HG02759 (cell line): Measurements from ENCODE around the gene DUS3L.
"Not testable (repeated sequence)": the region's sequence is repeated elsewhere in the genome, so short reads cannot be mapped to it uniquely, and the experiment has no call there.

Experiments
- ATAC-seq: cut with Tn5 transposase; IDR thresholded peaks from one replicate; pipeline ENCODE4 v1.9.1; 2021; ENCODE audit warnings: mild to moderate bottlenecking, moderate library complexity; ENCODE audit not compliant: unreplicated experiment

Gene DUS3L

GRCh38 chr19:5800361-5801270 lies 9.7 kb upstream of the DUS3L start:
- no peak for ATAC-seq

- no peak for ATAC-seq
These were observed 8.6 kb upstream of the DUS3L start for GRCh38 chr19:5799247-5800241.

- no peak for ATAC-seq
These were observed 7.3 kb upstream of the DUS3L start for GRCh38 chr19:5798244-5798643.

- ATAC-seq, result no peak
These were observed 4.5 kb upstream of the DUS3L start for GRCh38 chr19:5795382-5795919.

GRCh38 chr19:5793188-5793587 lies 2.2 kb upstream of the DUS3L start:
- no peak for ATAC-seq

GRCh38 chr19:5792224-5792623 lies 1.3 kb upstream of the DUS3L start:
- ATAC-seq, result no peak

GRCh38 chr19:5789886-5790558 lies 941 bp downstream of the DUS3L start:
- no peak for ATAC-seq

- ATAC-seq, result no peak
These were observed 1.6 kb downstream of the DUS3L start for GRCh38 chr19:5789351-5789761.

GRCh38 chr19:5788422-5788821 lies 2.5 kb downstream of the DUS3L start:
- no peak for ATAC-seq

- no peak for ATAC-seq
These were observed 3.4 kb downstream of the DUS3L start for GRCh38 chr19:5787409-5788182.

- no peak for ATAC-seq
These were observed 4.2 kb downstream of the DUS3L start for GRCh38 chr19:5786593-5787408.

GRCh38 chr19:5785423-5785822 lies 5.5 kb downstream of the DUS3L start:
- no peak for ATAC-seq

- no peak for ATAC-seq
These were observed 6.3 kb downstream of the DUS3L start, which contains the start of gene PRR22 for GRCh38 chr19:5784581-5785147. Gene PRR22, minus strand, starts transcription at chr19:5784746. Its CDS starts 86 bp downstream, at chr19:5784660.

GRCh38 chr19:5782945-5783919 lies 7.7 kb downstream of the DUS3L start:
- no peak for ATAC-seq

GRCh38 chr19:5782322-5782721 lies 8.6 kb downstream of the DUS3L start:
- no peak for ATAC-seq

GRCh38 chr19:5780916-5781315 lies 10.0 kb downstream of the DUS3L start:
- ATAC-seq, result not testable (repeated sequence)

- ATAC-seq, result no peak
These were observed 12.6 kb downstream of the DUS3L start for GRCh38 chr19:5778402-5778801.
